Measurements from ENCODE around the gene TMEM51.

Gene TMEM51

DNA sequence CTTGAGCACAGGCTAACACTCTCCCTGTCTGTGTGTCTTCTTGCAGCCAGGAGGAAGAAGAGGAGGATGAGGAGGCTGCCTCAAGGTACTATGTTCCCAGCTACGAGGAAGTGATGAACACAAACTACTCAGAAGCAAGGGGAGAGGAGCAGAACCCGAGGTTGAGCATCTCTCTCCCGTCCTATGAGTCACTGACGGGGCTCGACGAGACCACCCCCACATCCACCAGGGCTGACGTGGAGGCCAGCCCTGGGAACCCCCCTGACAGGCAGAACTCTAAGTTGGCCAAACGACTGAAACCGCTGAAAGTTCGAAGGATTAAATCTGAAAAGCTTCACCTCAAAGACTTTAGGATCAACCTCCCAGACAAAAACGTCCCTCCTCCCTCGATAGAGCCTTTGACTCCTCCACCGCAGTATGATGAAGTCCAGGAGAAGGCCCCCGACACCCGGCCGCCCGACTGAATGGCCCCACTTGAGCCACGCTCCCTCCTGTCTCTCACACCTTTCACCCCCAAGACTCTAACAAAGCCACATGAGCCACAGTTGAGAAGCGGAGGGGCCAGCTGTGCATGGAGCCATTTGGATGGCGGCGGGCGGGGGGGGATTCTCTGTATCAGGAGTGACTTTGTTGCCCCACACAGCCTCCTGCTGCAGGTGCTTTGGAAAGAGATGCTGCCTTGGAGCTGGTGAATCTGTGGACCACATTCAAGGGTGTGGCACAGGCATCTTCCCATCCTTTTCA lies 65.9 kb downstream of the TMEM51 start:
- DNase-seq, result no peak

DNA sequence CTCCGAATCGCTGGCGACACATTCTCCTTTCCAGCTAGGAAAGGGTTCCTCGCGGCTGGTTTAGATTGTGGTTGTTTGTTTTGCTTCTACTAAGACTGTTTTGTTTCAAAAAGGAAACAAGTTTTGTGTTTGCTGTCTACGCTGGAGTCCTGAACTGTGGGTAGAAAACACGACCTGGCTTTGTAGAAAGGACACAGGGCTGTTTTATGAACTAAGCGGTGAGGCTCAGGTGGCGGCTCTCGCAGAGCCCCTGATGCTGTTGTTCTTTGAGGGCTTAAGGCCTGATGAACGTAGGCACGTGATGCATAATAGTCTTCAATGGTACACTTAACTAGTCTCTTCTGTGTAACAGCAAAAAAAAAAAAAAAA lies 66.5 kb downstream of the TMEM51 start:
- DNase-seq, result no peak

DNA sequence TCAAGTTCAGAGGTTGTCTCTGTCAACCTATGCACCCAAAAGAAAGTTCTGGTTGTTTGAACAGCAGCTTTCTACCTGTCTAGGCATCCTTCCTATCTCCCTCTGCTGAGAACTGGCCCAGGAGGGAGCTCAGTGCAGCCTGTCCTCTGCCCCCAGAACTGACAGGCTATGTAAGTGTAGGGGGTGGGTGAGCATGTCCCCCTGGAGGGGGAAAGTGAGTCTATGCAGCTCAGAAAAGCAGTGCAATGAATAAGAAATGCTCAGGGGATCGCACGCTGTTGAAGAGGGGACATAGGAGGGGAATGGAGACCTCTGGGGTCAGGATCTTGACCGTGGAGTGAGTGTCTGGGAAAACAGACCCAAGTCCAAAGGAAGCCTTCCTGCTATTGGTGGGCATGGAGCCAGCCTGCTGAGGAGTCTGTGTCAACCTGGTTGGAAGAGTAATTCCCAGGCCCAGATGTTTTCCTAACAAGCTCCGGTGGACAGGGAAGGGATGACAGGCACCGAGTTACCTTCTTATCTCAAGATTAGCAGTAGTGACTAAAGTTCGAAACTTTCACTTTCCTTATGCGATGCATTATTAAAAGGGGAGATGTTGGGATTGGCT lies 67.4 kb downstream of the TMEM51 start:
- no peak for DNase-seq

DNA sequence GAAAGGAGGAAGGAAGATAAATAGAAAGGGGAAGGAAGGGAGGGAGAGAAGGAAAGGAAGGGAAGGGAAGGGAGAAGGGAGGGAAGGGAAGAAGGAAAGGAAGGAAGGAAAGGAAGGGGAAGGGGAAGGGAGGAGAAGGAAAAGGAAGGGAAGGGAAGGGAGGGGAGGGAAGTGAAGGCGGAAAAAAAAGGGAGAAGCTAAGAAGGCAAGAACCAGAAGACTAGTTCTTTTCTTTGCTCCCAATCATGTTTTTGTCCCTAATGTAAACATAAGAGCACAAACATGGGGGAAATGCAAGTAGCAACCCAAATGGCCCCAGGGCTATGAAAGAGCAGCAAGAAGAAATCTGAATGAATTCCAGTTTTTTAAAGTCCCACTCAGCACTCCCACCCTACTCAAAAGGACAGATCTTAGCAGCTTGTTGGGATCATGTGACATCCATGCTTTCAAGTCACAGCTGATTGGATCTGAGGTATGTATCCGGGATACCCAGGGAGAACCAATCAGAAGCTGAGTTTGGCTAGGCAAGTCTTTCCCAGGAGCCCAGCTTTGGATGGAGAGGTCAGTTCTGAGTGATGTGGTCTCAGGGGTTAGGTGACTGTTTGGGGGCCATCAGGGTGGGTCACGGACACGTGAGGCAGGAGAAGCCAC lies 69.2 kb downstream of the TMEM51 start:
- no peak for DNase-seq

DNA sequence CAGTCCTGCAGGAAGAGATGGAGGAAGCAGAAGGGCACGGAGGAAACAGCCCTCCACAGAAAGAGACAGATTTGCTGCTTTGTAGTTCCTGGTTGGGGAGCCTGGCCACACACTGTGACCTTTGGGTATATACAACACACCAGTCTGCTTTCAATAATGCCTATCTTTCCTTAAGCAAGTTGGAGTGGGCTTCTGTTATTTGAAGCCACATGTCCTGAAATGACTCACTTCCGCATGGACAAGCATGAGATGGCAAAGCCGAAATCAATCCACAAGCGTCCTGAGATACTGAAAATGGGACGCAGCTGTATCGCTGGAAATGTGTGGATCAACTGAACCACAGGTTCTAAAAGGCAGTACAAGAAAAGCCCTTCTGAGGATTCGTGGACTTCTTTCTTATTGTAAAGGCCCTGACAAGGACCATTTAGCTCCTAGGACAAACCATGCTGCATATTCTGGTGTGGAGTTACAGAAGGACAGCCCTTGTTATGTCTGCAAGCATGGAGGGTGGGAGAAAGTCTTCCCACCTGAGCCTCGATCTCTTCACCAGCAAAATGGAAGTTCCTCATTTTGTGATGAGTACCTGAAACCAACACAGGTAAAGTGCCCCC lies 70.8 kb downstream of the TMEM51 start:
- DNase-seq, result no peak

DNA sequence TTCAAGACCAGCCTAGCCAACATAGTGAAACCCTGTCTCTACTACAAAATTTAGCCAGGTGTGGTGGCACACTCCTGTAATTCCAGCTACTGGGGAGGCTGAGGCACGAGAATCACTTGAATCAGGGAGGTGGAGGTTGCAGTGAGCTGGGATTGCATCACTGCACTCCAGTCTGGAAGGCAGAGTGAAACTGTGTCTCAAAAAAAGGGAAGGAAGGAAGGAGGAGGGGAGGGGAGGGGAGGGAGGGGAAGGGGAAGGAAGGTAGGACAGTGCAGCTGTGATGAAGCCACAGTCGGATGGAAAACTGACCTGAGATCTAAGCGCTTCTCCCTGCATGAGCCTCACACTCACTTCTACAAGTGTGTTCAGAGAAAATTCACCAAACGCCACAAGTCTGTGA lies 71.4 kb downstream of the TMEM51 start:
- no peak for DNase-seq

DNA sequence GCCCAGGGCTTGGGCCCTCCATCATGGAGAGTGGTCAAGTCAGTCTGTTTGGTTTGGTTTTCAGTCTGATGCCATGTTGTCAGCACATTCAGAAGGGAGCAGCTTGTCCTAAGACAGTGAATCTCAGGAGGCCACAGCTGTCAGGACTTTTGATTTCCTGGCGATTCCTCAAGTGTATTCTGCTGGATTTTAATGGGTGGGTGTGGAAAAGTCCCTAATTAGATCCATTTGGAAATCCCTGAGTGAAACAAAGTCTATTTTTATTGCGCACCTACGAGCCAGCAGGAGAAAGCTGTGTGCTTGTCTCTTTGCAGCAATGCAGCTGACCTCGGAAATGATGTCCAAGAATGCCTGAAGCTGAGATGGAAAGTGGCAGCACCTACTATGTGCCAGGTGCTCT lies 71.9 kb downstream of the TMEM51 start:
- no peak for DNase-seq

DNA sequence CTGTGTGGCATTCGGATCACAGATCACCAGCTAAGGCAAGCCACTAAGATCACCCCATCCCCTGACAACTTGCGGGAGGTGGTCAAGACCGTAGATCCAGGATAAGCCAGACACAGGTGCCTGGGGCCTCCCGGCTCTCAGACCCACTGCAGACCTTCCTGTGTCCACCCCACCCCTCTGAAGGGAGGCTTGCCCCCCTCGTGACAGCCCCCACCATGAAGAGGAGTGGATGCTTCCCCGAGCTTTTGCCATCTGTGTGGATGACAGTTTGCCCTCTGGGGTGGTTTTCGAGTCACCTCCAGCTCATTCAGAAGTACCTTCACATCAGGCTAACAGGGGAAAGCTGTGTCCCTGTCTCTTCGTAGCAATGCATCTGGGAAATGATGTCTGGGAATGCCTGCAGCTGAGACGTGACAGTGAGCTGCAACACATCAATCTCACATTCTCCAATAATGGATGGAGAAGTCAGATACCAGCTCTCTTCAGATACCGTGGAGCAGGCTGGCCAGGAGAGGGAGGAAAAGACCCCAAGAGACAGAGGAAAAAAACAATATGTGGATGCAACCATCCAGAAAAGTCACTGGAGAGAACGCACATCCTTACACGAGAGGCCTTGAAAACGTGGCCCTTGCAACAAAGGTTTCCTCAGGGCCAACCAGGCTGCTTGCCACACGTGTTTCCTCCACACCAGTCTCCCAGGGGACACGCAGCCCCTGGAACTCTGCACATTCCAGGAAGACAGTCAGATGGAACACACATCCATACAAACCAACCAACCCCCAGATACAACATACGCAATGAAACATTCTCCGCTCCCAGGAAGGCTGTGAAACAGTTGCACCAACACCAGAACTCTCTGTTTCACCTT lies 73.1 kb downstream of the TMEM51 start:
- DNase-seq, result no peak

DNA sequence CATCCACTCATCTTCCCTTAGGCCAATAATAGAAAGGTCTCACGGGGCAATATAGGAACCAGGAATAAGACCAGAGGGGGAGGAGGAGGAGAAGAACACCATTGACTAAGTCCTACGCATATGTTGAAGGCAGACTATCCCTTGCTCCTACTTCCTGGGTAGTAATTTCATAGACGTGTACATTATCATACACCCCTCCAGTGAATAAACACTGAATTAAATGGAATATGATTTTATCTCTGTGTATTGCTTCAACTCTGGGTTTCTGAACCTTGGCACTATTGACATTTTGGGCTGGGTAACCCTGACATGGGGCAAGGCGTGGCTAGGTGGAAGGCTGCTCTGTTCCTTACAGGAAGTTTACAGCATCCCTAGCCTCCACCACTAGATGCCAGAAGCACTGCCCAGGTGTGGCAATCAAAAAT lies 76.2 kb downstream of the TMEM51 start:
- no peak for DNase-seq

DNA sequence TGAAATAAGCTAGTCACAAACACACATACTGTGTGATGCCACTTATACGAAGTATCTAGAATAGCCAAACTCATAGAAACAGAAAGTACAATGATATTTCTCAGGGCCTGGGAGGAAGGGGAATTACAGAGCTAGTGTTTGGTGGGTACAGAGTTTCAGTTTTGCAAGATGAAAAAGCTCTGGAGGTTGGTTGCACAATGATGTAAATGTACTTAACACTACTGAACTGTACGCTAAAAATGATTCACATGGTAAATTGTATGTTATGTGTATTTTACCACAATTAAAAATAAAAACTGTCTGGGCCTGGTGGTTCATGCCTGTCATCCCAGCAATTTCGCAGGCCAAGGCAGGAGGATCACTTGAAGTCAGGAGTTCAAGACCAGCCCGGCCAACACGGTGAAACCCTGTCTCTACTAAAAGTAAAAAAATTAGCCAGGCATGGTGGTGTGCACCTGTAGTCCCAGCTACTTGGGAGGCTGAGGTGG lies 78.2 kb downstream of the TMEM51 start:
- no peak for DNase-seq

DNA sequence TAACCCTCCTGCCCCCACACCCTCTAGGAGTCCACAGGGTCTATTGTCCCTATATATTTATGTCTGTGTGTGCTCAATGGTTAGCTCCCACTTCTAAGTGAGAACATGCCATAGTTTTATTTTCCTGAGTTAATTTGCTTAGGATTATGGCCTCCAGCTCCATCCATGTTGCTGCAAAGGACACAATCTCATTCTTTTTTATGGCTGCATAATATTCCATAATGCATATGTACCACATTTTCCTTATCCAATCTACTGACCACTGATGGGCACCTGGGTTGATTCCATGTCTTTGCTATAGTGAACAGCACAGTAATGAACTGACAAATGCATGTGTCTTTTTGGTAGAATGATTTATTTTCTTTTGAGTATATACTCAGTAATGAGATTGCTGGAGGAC lies 80.1 kb downstream of the TMEM51 start:
- DNase-seq, result no peak

DNA sequence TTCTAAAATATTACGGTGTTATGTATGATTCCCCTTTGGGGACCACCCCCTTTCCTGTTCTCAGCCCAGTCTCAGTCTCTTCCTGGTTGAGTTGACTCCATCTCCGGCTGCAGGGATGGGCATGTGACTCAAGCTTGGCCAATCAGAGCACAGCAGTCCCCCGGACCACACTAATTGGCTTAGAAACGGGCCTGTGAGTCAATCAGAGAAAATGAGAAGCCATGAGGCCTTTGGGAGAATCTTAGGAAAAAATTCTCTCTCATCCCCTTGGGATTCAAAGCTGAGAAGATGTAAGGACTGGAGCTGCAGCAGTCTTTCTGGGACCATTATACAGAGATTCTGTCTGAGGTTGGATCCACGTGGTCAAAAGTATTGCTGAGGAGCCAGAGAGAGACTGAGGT lies 82.8 kb downstream of the TMEM51 start:
- no peak for DNase-seq

DNA sequence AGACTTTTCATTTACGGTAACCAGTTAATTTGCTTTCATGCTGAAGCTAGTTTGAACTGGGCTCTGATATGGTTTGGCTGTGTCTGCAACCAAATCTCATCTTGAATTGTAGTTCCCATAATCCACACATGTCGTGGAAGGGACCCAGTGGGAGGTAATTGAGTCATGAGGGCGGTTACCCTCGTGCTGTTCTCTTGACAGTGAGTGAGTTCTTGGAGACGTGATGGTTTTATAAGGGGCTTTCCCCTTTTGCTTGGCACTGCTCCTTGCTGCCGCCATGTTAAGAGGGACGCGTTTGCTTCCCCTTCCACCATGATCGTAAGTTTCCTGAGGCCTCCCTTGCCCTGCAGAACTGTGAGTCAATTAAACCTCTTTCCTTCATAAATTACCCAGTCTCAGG lies 83.2 kb downstream of the TMEM51 start:
- no peak for DNase-seq

DNA sequence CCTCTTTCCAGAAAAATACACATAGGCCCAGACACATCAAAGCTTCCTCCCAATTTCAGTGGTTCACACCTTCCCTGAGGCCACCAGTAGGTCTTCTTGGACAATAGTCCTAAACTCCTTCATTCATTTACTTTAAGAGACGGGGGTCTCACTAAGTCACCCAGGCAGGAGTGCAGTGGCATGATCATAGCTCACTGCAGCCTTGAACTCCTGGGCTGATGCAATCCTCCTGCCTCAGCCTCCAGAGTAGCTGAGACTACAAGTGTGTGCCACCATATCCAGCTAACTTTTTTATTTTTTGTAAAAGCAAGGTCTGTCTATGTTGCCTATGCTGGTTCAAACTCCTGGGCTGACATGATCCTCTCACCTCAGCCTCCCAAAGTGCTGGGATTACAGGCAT lies 85.2 kb downstream of the TMEM51 start:
- DNase-seq, result no peak

DNA sequence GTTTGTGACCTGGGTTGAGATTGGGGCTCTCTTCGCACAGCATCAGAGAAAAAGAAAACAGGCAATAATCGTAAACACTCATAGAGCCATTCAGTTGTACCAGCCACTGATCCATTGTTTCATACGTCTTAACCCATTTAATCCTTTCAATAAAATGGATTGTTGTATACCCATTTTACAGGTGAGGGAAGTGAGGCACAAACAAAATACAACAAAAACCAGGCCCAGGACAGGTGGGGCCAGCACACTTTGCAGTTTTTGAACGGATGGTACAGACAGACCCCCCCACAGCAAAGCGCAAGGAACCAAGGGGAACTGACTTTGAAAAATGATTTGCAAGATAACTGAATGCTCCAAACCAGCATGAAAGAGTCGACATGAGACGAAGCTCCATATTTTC lies 89.2 kb downstream of the TMEM51 start:
- DNase-seq, result no peak

DNA sequence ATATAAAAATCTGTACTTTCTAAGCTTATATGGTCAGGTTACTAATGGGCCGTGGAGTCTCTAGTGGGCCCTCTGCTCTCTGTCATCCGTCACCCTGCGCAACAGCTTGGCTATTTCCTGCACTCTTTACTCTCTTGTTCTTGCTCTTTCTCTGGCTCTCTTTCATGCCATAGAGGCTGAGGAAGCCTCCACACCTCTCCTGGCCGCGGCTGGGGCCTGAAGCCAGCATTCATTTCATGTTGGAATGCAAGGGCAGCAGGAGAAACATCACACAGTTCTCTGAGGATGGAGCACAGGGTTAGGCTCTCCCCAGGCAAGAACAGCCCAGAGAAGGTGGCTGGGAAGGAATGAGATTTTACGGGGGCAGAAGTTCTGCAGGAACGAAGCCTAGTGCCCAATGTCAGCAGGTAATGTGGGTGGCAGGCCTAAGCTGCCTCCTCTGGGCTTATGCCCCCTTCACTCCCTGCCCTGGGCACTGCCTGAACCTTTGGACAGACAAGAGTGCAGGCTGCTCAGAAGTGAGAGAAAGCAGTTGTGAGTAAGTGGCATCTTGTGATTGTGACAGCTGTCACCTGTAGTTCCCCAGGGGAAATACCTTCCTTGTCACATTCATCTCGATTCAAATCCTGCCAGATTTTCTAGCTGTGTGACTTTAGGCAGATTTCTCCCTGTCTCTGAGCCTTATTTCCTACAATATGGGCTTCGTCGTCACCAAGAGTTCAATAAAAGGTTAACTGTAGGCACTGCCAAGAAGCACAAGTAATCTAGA lies 89.9 kb downstream of the TMEM51 start:
- DNase-seq, result no peak

DNA sequence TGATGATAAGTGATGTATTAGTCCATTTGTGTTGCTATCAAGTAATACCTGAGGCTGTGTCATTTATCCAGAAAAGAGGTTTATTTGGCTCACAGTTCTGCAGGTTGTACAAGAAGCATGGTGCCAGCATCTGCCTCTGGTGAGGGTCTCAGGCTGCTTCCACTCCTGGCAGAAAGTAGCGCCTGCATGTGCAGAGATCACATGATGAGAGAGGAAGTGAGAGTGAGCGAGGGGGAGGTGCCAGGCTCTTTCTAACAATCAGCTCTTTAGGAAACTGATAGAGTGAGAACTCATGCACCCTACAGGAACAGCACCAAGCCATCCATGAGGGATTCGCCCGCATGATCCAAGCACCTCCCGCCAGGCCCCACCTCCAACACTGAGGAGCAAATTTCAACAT lies 91.3 kb downstream of the TMEM51 start:
- DNase-seq, result no peak

DNA sequence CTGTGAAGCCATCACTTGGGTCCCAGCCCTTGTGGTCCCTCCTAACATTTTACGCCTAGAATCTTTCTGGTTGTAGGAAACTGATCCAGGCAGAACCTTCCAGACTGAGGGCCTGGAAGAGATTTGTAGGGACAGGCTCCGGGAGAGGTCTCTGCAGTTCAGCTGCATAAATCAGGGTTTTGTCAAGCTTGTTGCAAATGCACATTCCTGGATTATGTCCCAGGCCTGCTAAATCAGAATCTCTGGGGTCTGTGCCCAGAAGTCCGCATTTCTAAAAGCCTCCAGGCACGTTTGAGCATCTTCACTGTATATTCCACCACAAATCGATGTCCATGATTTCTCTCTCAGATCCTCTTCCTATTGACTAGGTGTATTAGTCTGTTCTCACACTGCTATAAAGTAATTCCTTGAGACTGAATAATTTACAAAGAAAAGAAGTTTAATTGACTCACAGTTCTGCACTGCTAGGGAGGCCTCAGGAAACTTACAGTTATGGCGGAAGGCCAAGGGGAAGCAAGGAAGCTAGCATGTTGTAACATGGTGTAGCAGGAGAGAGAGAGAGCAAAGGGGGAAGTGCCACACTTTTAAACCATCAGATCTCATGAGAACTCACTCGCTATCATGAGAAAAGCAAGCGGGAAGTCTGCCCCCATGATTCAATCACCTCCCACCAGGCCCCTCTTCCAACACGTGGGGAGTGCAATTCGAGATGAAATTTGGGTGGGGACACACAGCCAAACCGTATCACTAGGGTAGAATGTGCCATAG lies 92.2 kb downstream of the TMEM51 start:
- no peak for DNase-seq

DNA sequence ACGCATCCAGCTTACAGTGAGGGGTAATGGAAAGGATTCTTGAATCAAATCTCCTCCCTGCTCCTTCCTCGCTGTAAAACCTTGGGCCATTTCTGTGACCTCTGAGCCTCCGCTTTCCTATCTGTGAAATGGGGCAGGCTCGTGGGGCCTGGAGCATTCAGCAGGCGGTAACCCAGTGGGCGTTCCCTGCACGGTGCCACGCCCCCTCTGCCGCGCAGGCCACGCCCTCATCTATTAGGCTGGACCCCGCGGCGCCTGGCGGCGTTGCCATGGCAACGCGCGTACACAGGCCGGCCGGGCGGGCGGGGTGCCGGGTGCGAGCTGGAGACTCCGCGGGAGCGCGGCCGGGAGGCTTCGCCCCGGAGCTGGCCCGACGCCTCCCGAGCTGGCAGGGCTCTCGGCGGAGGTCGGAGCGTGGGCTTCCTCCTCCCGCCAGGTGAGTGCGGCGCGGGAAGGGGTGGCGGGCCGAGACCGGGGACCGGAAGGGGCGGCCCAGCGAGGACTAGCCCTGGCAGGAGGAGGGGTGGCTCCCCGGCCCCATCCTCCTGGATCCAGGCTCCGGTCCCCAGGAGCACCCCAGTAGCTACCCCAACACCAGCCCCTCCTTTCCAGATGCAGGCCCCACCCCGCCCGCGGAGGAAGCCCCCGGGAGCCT lies 93.5 kb downstream of the TMEM51 start, which contains the start of gene FHAD1:
Gene FHAD1, plus strand, starts transcription at position 264 of the 655 bp plus-strand sequence. CDS start 4,562 bp downstream, outside the sequence.
- DNase-seq, result no peak

DNA sequence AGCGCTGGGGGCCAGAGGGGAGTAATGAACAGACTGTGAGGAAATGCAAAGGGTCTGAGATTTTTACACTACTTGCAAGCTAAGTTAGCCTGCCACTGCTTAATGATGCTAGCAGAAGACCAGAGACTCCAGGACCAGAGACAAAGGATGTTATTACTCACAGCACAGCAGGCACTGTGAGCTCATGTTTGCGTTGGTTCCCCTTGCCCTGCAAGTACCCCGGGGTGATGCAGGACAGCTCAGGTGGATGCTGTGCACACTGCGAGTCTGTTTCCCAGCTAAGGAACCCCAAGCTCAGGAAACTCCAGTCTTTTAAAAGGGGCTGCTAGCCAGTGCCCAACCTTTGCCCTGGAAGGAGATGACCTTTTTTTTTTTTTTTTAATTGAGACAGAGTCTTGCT lies 94.7 kb downstream of the TMEM51 start:
- no peak for DNase-seq

DNA sequence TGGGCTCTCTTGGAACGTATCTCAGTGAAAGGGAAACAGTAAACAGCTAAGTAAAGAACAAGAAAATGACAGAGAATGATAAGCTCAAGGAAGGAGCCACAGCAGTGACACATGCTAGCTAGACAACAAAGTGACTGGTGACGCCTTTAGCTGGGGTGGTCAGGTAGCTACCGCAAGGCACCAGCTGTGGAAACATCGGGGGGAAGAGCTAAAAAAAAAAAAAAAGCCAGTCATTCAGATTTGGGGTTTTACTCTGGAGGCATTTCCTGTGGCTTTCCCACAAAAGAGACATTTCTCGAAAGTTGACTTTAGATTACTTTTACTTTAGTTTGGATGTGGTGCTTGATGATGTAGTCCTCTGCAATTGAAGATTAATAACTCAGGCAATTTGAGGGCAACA lies 95.5 kb downstream of the TMEM51 start:
- no peak for DNase-seq
